GDM1 (cell line): ENCODE data around the gene FAM168A.

Source experiments
- DNase-seq: peaks from one replicate; lab custom pipeline; 2025; lab: John Stamatoyannopoulos, UW

Gene FAM168A

GRCh38 chr11:73367482-73368024 is 230.4 kb downstream of the FAM168A start:
- DNase-seq = no peak

GRCh38 chr11:73366953-73367352 is 231.0 kb downstream of the FAM168A start:
- no peak for DNase-seq

- no peak for DNase-seq
Measured at GRCh38 chr11:73366265-73366610, 231.7 kb downstream of the FAM168A start.

- DNase-seq = no peak
Measured at GRCh38 chr11:73365352-73366264, 232.3 kb downstream of the FAM168A start.

GRCh38 chr11:73363147-73363546 is 234.8 kb downstream of the FAM168A start:
- no peak for DNase-seq

- DNase-seq = no peak
Measured at GRCh38 chr11:73361953-73362776, 235.7 kb downstream of the FAM168A start.

GRCh38 chr11:73360743-73361369 is 237.1 kb downstream of the FAM168A start:
- no peak for DNase-seq

GRCh38 chr11:73359930-73360742 is 237.8 kb downstream of the FAM168A start:
- DNase-seq = no peak

- no peak for DNase-seq
Measured at GRCh38 chr11:73359341-73359740, 238.6 kb downstream of the FAM168A start.

GRCh38 chr11:73358071-73358470 is 239.8 kb downstream of the FAM168A start:
- DNase-seq = no peak

- no peak for DNase-seq
Measured at GRCh38 chr11:73356979-73357860, 240.7 kb downstream of the FAM168A start.

- DNase-seq = no peak
Measured at GRCh38 chr11:73355109-73355508, 242.8 kb downstream of the FAM168A start.

- no peak for DNase-seq
Measured at GRCh38 chr11:73353422-73353821, 244.5 kb downstream of the FAM168A start.

- DNase-seq = peak; percentile 44
Measured at GRCh38 chr11:73350908-73351636, 246.8 kb downstream of the FAM168A start.
